ENCODE measurements around the gene TMEM41A. TPM values are rescaled to one million over a fixed set of nuclear protein-coding genes. Genes with fewer than 3 reads are reported as not detected.

TMEM41A gene
- 10 to 100 TPM; 10.2 to 10.9 TPM for total RNA-seq

GRCh38 chr3:185498503-185499396 is at the start of gene TMEM41A:
TMEM41A (minus strand) TSS chr3:185499035; CDS start chr3:185498961, 74 bp downstream.
- TF ChIP-seq CTCF (IDR thresholded peaks at IDR 0.05) = peak in 1 of 2 donors; percentile 14
- H3K4me1 ChIP-seq = peaks cover 0 to 34% of the 10 kb centered on the region in 2 donors
- H3K27ac ChIP-seq = peak within 1 kb of the TSS; percentile 87 to 91
- no peaks in the 10 kb centered on the region for H3K27me3 ChIP-seq
- peaks cover 29% of the 10 kb centered on the region for H3K36me3 ChIP-seq
- DNase-seq (ENCODE audit: low spot score) = peak; percentile 93
- H3K4me3 ChIP-seq = peak within 1 kb of the TSS; percentile 83 to 94
- H3K9me3 ChIP-seq = no peaks in the 10 kb centered on the region

- H3K27me3 ChIP-seq = no peaks in the 10 kb centered on the region
- TF ChIP-seq CTCF (IDR thresholded peaks at IDR 0.05) = no peak
- no peaks in the 10 kb centered on the region for H3K36me3 ChIP-seq
- DNase-seq (ENCODE audit: low spot score) = no peak
- no peaks in the 10 kb centered on the region for H3K9me3 ChIP-seq
- H3K27ac ChIP-seq = no peak overlapping the region
- no peaks in the 10 kb centered on the region for H3K4me1 ChIP-seq
- H3K4me3 ChIP-seq = no peak overlapping the region
Observed at GRCh38 chr3:185540695-185541094, 41.9 kb upstream of the TMEM41A start.

GRCh38 chr3:185539934-185540333 is 41.1 kb upstream of the TMEM41A start:
- no peak for TF ChIP-seq CTCF (IDR thresholded peaks at IDR 0.05)
- Histone ChIP-seq H3K9me3 (no peaks in the 10 kb centered on the region), H3K36me3 (no peaks in the 10 kb centered on the region), H3K27ac (no peak overlapping the region), H3K4me1 (no peaks in the 10 kb centered on the region), H3K27me3 (no peaks in the 10 kb centered on the region), H3K4me3 (no peak overlapping the region)
- no peak for DNase-seq (ENCODE audit: low spot score)

- Histone ChIP-seq H3K9me3 (no peaks in the 10 kb centered on the region), H3K36me3 (no peaks in the 10 kb centered on the region), H3K4me3 (no peak overlapping the region), H3K4me1 (no peaks in the 10 kb centered on the region), H3K27me3 (no peaks in the 10 kb centered on the region), H3K27ac (peak overlapping the region in 1 of 2 donors; percentile 47)
- no peak for TF ChIP-seq CTCF (IDR thresholded peaks at IDR 0.05)
- peak; percentile 82 for DNase-seq (ENCODE audit: low spot score)
Observed at GRCh38 chr3:185537369-185537970, 38.6 kb upstream of the TMEM41A start.

GRCh38 chr3:185534511-185534910 is 35.7 kb upstream of the TMEM41A start:
- Histone ChIP-seq H3K27me3 (no peaks in the 10 kb centered on the region), H3K4me3 (no peak overlapping the region), H3K36me3 (no peaks in the 10 kb centered on the region), H3K4me1 (no peaks in the 10 kb centered on the region), H3K27ac (no peak overlapping the region), H3K9me3 (no peaks in the 10 kb centered on the region)
- no peak for DNase-seq (ENCODE audit: low spot score)
- no peak for TF ChIP-seq CTCF (IDR thresholded peaks at IDR 0.05)

Measured in right atrium auricular region (tissue), 2 donors.